Central memory CD4-positive, alpha-beta T cell (primary cell): Measurements from ENCODE around the gene PNPT1.
"Not testable (repeated sequence)": the region's sequence is repeated elsewhere in the genome, so short reads cannot be mapped to it uniquely, and the experiment has no call there.

ENCODE experiments used
- DNase-seq: peaks from one replicate; pipeline ENCODE4 v3.0.0; 2022
- total RNA-seq, 3 experiments: gene quantifications; one replicate each; lab custom pipeline; 2026; lab: John Stamatoyannopoulos, UW

The PNPT1 gene
- 34.0 to 248 (median 56.8) reads per million in 3 experiments for total RNA-seq

DNA sequence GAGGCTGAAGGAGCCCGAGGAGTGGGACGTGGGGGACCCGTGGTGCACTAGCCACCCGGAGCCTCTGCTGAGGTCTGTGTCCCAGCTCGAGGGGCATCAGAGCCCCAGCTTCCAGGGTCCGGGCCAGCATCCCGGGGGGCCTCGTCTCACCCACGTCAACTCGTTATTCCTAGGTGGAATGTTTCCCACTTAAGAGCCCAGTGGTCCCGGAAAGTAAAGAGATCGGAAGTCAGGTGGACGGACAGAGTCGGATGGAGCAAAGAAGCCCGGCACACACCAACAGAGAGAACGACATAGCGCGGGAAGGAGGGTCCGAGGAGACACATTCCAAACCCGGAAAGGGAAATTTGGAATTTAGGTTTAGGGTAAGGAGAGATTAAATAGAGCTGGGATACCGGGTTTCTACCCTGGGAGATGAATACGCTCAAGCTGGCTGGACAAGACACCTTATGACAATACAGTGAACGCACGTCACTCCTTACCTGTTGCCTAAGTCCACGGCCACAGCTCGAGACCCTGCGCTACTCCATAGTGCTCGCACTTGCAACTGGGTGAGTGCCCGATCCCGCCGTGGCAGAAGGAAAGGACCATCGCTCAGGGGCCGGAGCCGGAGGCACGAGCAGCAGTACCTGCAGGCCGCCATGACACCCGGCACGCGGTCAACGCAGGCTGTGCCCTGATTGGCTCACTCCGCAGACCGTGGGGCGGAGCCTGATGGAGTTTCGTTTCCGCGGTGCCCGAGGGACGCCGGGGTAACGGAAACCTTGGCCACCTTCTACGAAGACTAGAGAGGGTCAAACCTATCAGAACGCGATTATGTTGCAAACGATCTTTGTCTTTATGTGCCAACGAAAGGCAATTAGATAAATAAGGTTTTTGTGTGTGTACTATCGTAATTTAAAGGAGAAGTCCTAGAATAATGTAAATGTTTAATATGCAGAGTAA is at the start of gene PNPT1:
Gene PNPT1 (minus strand): TSS at position 664 of the 945 bp plus-strand sequence. CDS start 21 bp downstream, at position 643.
- peak; percentile 87 for DNase-seq

- no peak for DNase-seq
Measured at GRCh38 chr2:55742996-55743395, 49.4 kb upstream of the PNPT1 start.

GRCh38 chr2:55736019-55736536 is 42.4 kb upstream of the PNPT1 start:
- not testable (repeated sequence) for DNase-seq

GRCh38 chr2:55734726-55735125 is 41.1 kb upstream of the PNPT1 start:
- DNase-seq = no peak

DNA sequence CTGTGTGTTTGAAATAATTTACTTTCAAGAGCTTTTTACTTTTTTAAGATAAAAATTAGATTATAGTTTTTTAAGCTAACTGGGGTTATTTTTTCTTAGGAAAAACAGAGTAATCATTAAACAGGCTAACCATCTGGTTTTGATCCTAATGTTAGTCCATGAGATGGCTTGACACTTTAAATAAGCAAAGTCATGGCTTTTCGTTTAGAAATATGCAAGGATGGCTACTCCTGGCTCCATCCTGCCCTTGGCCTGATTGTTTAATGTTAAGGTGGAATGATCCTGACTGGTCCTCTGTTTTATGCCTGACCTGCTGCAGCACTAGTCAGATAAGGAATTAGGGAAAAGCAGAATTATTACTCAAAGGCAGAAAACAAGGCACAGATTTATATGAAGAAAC is 39.7 kb upstream of the PNPT1 start:
- DNase-seq = no peak

DNA sequence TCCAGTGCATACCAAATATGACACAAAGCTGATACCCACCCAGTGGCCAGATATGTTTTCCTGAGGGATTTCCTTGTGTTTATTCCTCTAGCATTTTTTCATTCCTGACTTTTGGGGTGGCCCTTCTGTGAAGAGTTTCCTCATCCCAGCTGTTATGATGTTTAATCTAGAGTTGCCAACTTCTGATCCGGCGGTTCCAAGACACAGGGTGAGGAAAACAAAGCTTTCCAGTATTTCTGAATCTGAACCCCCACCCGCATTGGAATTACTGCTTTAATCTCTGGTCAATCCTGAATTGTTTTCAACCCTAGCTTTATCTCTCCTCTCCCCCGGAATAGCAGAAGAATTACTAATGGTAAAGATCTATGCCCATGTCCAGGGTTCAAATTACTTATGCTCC is 39.2 kb upstream of the PNPT1 start:
- no peak for DNase-seq

DNA sequence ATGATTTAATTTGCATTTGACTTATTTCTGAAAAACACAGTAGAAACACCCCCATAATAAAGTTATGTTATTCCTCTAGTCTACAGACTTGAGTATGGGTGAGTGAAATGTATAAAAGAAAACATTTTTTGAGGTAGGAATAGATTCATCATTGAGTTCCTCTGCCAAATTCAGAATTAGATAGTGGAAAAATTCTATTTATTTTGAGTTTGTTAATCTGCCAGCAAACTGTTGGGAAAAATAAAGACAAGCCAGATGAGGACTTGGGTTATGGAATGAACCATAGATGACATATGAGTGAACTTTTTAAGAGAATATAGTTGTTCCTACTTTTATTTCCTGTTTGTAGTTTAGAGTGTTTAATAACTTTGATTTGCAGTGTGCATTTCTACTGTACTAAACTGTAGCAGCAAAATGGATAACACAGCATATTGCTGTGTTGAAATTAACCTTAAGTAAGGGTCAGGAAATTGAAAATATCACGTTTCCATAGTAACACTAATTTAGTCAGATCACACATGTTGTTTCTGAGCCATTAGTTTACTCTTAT is 35.6 kb upstream of the PNPT1 start:
- no peak for DNase-seq

GRCh38 chr2:55721596-55722215 is 28.1 kb upstream of the PNPT1 start:
- DNase-seq = no peak

DNA sequence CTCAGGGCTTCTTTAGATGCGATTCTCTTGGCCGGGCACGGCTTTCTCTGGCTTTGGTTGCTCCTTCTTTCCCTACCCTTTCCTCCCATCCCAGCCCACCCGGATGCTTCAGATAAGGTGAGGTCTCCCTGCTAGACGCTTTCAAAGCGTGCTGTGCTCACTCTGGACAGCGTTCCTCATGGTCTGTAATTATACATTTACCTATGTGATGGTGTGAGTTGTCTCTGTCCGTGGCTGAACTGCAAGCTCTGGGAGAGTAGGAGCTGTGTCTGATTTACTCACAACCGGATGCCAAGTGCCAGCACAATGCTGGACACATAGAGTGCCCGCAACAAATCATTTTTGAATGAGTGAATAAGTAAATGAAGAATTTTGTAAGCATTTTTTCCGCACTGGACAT is 26.8 kb upstream of the PNPT1 start:
- DNase-seq = no peak

DNA sequence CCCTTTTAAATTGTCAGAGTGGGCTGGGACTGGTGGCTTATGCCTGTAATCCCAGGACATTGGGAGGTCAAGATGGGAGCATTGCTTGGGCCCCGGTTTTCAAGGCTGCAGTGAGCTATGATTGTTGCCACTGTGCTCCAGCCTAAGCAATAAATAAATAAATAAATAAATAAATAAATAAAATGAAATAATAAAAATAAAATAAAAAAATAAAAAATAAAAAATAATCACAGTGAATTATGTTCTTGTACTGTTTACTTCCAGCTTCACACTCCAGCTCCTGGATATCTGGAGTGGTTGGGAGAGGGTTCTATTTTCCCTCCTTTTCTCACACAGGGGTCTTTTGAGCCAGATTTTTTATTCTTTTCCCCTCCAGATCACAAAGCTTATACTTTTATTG is 26.2 kb upstream of the PNPT1 start:
- DNase-seq = no peak

- peak; percentile 3 for DNase-seq
Measured at GRCh38 chr2:55718165-55719008, 24.7 kb upstream of the PNPT1 start.

DNA sequence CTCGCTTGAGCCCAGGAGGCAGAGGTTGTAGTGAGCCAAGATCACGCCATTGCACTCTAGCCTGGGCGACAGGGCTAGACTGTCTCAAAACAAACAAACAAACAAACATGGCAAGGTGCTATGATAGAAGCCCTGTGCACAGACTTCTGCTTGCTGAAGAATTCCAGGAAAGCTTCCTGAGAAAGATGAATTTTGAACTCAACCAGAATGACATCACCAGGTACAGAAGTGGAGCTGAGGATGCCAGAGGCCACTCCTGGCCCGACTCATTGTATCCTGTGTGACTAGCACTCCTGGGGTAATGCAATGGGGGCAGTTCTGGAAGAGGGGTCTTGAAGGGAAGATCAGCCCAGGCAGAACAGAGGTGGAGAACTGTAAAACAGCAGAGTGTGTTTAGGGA is 22.0 kb upstream of the PNPT1 start:
- DNase-seq = no peak

DNA sequence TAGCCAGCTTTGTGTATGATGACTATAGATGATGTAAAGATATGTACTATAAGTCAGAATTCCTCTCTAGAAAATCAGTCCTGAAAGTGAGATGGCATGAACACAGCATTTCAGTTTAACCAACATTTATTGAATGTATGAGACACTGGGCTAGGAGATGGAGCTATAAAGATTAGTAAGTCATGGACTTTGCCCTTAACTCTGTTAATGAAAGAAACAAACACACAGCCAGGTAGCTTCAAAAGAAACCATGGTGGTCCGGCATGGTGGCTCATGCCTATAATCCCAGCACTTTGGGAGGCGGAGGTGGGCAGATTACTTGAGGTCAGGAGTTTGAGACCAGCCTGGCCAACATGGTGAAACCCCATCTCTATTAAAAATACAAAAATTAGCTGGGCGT is 21.5 kb upstream of the PNPT1 start:
- DNase-seq = not testable (repeated sequence)

GRCh38 chr2:55712477-55713060 is 18.9 kb upstream of the PNPT1 start:
- DNase-seq = no peak

- no peak for DNase-seq
Measured at GRCh38 chr2:55710025-55710424, 16.4 kb upstream of the PNPT1 start.

GRCh38 chr2:55707751-55708150 is 14.1 kb upstream of the PNPT1 start:
- DNase-seq = no peak

GRCh38 chr2:55706258-55706657 is 12.6 kb upstream of the PNPT1 start:
- not testable (repeated sequence) for DNase-seq

DNA sequence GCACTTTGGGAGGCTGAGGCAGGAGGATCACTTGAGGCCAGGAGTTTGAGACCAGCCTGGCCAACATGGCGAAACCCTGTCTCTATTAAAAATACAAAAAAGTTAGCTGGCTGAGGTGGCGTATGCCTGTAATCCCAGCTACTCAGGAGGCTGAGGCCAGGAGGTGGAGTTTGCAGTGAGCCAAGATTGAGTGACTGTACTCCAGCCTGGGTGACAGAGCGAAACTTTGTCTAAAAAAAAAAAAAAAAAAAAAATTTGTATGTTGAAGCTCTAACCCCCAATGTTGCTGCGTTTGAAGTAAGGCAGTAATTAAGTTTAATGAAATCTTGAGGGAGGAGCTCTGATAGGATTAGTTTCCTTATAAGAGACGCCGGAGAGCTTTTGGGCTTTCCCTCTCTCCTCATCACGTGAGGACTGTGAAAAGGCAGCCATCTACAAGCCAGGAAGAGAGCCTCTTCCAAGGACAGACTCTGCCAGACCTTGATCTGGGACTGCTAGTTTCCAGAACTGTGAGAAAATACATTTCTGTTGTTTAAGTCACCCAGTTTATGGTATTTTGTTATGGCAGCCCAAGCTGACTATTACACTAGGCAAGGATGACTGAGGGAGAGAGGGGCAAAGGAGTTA is 11.5 kb upstream of the PNPT1 start:
- no peak for DNase-seq

GRCh38 chr2:55703350-55703749 is 9.7 kb upstream of the PNPT1 start:
- no peak for DNase-seq

GRCh38 chr2:55692740-55693139 is 904 bp downstream of the PNPT1 start:
- not testable (repeated sequence) for DNase-seq

- no peak for DNase-seq
Measured at GRCh38 chr2:55672630-55673029, 21.0 kb downstream of the PNPT1 start.

GRCh38 chr2:55668956-55669355 is 24.7 kb downstream of the PNPT1 start:
- no peak for DNase-seq
